Cerebellar nuclear complex (tissue), 1 donor: Measurements from ENCODE around the gene CEP97.

Experiments used
- DNase-seq, 2 experiments: peaks; one replicate each; lab custom pipeline; 2025; lab: John Stamatoyannopoulos, UW

CEP97 gene

DNA sequence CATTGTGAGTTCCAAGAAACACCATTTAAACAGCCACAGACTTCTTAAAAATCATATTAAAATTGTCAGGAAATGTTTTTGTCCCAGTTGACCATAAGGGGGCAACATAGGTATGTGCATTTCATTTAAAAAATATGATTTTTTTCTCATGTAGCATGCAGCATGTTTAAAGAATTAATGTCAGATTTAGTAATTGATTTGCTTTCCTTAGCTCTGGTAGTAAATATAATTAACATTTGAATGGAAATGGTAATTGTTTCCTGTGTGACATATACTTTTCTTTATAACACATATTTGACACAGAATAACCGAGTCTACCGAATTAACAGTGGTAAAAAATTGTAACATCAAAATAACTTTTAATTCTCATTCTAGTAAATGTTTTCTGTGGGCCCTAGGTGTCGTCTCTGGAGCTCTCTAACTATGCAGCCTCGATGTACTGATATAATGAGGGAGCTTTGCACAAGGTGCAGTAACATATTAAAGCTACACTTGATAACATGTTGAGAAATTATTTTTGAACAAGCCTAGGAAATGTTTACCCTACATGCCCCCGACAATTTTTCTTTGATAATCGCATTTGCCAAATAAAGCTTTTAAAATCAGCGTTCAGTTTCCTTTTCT, 89.5 kb downstream of the CEP97 start:
- DNase-seq, result no peak

DNA sequence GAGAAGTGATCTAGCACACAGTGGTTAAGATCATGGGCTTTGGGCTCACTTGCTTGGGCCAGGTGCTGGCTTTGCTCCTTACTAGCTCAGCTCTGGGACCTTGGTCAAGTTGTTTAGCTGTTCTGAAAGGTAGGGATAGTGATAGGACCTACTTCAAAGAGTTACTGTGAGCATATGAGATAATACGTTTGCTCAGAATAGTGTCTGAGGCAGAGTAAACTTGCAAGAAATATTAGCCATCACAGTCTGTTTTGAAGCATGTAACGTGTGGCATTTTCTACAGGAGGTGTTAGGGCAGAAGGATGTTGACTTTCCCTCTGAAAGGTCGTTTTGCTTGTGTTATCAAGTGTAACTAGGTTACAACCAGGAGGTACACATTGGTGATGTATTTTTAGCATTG, 90.4 kb downstream of the CEP97 start:
- no peak for DNase-seq

DNA sequence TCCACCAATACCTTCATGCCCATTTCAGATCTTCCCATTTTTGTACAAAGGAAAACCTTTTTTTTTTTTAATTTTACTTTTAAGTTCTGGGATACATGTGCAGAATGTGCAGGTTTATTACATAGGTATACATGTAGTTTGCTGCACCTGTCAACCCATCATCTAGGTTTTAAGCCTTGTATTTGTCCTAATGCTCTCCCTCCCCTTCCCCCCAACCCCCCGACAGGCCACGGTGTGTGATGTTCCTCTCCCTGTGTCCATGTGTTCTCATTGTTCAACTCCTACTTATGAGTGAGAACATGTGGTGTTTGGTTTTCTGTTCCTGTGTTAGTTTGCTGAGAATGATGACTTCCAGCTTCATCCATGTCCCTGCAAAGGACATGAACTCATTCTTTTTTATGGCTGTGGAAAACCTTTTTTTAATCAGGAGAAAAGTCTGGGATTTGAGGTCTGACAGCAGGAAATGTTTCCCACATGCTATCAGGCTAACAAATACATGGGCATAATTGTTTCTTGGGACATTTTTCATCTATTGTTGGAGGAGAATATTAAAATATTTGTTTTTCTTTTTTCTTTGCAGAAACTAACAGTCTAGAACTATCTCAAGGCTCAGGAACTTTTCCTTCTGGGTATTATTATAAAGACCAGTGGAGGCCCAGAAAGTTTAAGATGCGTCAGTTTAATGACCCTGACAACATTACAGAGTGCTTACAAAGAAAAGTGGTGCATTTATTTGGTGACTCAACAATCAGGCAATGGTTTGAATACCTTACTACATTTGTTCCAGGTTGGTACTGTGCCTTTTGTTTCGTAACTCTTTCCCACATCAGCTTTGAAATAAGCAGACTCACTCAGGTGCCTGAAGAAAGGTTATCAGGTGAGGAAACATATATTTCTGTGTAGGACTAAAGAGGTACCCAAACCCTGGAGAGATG, 92.1 kb downstream of the CEP97 start:
- DNase-seq, result no peak

DNA sequence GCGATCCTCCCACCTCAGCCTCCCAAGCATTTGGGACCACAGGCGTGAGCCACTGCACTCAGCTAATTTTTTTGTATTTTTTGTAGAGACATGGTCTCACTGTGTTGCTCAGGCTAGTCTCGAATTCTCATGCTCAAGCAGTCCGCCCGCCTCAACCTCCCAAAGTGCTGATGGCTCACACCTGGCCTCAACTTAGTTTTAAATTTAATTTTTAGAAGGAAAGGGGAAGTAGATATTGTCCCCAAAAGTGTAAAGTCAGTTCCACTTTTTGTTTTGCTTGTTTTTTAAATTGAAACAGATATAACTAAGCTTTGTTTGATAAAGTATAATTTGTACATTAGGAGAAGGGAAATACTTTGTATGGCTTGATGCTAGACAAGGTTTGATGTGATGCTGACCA, 93.6 kb downstream of the CEP97 start:
- no peak for DNase-seq

DNA sequence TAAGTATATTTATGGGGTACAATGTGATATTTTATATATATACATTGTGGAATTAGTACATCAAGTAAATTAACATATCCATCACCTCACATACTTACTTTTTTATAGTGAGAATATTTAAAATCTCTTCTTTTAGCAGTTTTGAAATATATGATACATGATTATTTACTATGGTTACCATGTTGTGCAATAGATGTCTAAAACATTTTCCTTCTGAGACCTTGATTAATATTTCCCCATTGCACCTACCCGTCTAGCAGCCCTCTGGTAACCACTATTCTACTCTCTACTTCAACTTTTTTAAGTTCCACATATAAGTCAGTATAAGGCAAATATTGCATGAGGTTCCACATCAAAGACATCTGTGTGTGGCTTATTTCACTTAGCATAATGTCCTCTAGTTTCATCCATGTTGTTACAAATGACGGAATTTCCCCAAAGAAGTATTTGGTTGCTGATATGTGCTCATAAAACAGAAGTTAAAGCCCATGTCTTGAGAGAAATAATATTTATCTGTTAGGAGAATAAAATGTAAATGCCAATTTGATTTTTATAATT, 95.3 kb downstream of the CEP97 start:
- DNase-seq, result no peak
